ENCODE results near the gene KBTBD13.
"Not testable (repeated sequence)": the region's sequence is repeated elsewhere in the genome, so short reads cannot be mapped to it uniquely, and the experiment has no call there.

The KBTBD13 gene

GRCh38 chr15:65069179-65069578 is 7.4 kb upstream of the KBTBD13 start:
- no peak overlapping the region for H3K4me3 ChIP-seq (ENCODE audit: low read depth, low read length)
- DNase-seq (ENCODE audit: low read depth) = peak; percentile 82
- no peak for TF ChIP-seq CTCF (conservative IDR thresholded peaks at IDR 0.05; ENCODE audit: low read depth, low read length)

- TF ChIP-seq CTCF (conservative IDR thresholded peaks at IDR 0.05; ENCODE audit: low read depth, low read length) = no peak
- no peak overlapping the region for H3K4me3 ChIP-seq (ENCODE audit: low read depth, low read length)
- DNase-seq (ENCODE audit: low read depth) = no peak
These were observed 6.6 kb upstream of the KBTBD13 start for GRCh38 chr15:65069779-65070546.

- H3K4me3 ChIP-seq (ENCODE audit: low read depth, low read length) = no peak overlapping the region
- no peak for TF ChIP-seq CTCF (conservative IDR thresholded peaks at IDR 0.05; ENCODE audit: low read depth, low read length)
- no peak for DNase-seq (ENCODE audit: low read depth)
These were observed 5.2 kb upstream of the KBTBD13 start for GRCh38 chr15:65071381-65071811.

- no peak for TF ChIP-seq CTCF (conservative IDR thresholded peaks at IDR 0.05; ENCODE audit: low read depth, low read length)
- H3K4me3 ChIP-seq (ENCODE audit: low read depth, low read length) = no peak overlapping the region
- no peak for DNase-seq (ENCODE audit: low read depth)
These were observed 4.5 kb upstream of the KBTBD13 start for GRCh38 chr15:65072027-65072426.

- no peak for TF ChIP-seq CTCF (conservative IDR thresholded peaks at IDR 0.05; ENCODE audit: low read depth, low read length)
- no peak for DNase-seq (ENCODE audit: low read depth)
- H3K4me3 ChIP-seq (ENCODE audit: low read depth, low read length) = no peak overlapping the region
These were observed 3.9 kb upstream of the KBTBD13 start for GRCh38 chr15:65072617-65073016.

- not testable (repeated sequence) for H3K4me3 ChIP-seq (ENCODE audit: low read depth, low read length); DNase-seq (ENCODE audit: low read depth)
These were observed 1.6 kb upstream of the KBTBD13 start for GRCh38 chr15:65074946-65075345.

GRCh38 chr15:65075607-65076395 is 745 bp upstream of the KBTBD13 start:
- H3K4me3 ChIP-seq (ENCODE audit: low read depth, low read length); DNase-seq (ENCODE audit: low read depth): not testable (repeated sequence)
